Measurements from ENCODE around the gene NR1H3.

Gene NR1H3

GRCh38 chr11:47269002-47269828, 11.4 kb downstream of the NR1H3 start:
- DNase-seq (ENCODE audit: low spot score) (peak; percentile 97), FAIRE-seq (no peak)

GRCh38 chr11:47269829-47270305, 12.1 kb downstream of the NR1H3 start, which contains the start of gene MADD:
MADD (plus strand) TSS chr11:47270133.
- DNase-seq (ENCODE audit: low spot score) (peak; percentile 95), FAIRE-seq (no peak)

DNA sequence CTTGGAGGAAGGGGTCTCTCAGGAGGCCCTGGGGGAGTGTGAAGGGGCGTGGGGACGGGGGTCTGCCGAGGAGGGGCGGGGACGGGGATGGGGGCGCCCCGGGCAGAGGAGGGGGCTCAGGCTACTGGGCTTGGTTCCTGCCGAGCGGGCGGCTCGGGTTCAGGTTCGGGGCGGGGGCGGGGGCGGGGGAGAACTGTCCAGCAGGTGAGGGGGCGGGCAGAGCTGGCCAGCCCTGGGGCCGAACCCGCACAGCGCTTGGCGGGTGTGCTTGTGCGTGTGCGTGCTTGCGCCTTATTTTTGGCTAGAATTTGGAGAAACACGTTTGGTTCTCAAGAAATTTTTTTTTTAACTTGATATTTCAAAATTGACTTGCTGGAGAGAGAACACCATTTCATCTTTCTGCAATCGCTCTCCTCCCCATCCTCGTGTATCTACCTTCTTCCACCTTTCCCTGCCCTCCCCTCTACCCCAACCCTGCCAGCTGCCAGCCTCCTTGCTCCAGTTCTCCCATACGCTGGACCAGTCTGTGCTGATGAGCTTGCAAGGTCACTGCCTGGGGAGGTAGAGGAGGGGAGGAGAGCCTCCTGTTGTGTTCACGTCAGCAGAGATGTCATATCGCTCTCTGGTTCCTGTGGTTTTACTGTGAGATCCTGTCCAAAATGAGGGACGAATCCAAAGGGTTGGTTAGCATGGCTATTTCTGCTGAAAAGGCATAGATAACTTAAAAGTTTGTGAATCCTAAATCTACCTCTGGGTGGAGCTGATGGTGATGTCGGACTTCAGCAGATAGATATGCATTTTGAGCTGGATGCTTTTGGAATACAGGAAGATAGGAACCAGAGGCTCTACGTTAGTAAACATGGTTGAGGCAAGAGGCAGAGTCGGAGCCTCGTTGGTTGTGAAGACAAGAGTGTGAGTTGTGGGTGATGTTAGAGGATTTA, 12.8 kb downstream of the NR1H3 start:
- FAIRE-seq (no peak), DNase-seq (ENCODE audit: low spot score) (peak; percentile 42)

DNA sequence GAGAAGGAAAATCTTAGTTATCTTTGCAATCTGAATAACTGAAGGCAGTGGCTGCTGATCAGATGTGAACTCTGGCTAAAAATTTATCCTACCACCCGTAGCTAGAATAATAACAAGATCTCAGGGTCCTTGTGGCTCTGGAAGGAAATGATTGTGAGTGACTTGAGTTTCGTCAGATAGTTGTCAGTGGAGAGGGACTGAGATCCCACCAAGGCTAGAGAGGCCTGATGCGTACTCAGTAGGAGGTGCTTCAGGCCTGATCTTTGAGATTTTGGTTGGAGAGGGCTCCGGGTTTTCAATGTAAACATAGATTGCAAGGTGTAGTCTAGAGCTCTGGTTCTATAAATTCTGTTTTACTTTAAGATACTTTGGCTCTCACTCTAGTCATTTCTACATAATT, 13.5 kb downstream of the NR1H3 start:
- DNase-seq (ENCODE audit: low spot score) (no peak), FAIRE-seq (no peak)

GRCh38 chr11:47271961-47272661, 14.3 kb downstream of the NR1H3 start:
- DNase-seq (ENCODE audit: low spot score) (no peak), FAIRE-seq (no peak)

DNA sequence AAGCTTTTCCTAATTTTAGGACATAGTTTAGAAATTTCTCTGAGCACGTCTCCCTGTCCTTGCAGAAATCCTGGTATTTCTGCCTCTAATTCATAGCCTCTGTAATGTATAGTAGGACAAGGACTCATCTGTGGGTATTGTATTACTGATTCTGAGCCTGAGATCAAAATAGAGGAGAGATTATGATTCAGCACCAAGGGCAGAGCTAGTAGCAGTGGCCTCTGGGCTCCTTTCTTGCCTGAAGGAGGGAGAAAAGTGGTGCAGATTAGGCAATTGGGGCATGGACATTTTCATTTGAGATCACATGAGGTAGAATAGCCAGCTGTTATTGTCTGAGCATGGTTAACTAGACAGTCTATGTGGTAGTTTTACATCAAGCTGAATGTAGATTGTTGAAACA, 14.9 kb downstream of the NR1H3 start:
- FAIRE-seq (no peak), DNase-seq (ENCODE audit: low spot score) (no peak)

GRCh38 chr11:47274495-47275235, 16.9 kb downstream of the NR1H3 start:
- FAIRE-seq (no peak), DNase-seq (ENCODE audit: low spot score) (no peak)

- FAIRE-seq: no peak
- no peak for DNase-seq (ENCODE audit: low spot score)
Measured at GRCh38 chr11:47276923-47277322, 19.1 kb downstream of the NR1H3 start.

- DNase-seq (ENCODE audit: low spot score) (no peak), FAIRE-seq (no peak)
Measured at GRCh38 chr11:47278058-47278457, 20.3 kb downstream of the NR1H3 start.

DNA sequence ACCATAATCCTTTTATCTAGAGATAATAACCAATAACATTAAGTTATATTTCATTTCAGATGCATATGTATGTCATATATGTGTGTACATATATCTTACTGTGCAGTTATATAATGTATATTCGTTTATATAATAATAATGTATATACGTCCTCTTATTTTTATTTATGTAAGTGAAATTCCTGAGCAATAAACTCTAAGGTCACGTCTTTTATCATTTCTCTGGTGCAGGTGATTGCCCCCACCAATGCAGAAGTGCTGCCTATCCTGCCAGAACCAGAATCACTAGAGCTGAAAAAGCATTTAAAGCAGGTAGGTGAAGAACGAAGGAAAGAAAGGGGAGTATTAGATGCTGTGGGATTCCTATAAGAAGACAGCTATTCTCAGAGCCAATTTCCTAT, 21.0 kb downstream of the NR1H3 start:
- no peak for FAIRE-seq
- DNase-seq (ENCODE audit: low spot score): no peak

- no peak for DNase-seq (ENCODE audit: low spot score)
- FAIRE-seq: no peak
Measured at GRCh38 chr11:47280099-47280498, 22.3 kb downstream of the NR1H3 start.

GRCh38 chr11:47280860-47281259, 23.1 kb downstream of the NR1H3 start:
- FAIRE-seq (no peak), DNase-seq (ENCODE audit: low spot score) (no peak)

- no peak for DNase-seq (ENCODE audit: low spot score)
- FAIRE-seq: no peak
Measured at GRCh38 chr11:47282462-47282861, 24.7 kb downstream of the NR1H3 start.

- DNase-seq (ENCODE audit: low spot score) (no peak), FAIRE-seq (no peak)
Measured at GRCh38 chr11:47284151-47284550, 26.4 kb downstream of the NR1H3 start.

- FAIRE-seq: no peak
Measured at GRCh38 chr11:47285969-47286770, 28.4 kb downstream of the NR1H3 start.

DNA sequence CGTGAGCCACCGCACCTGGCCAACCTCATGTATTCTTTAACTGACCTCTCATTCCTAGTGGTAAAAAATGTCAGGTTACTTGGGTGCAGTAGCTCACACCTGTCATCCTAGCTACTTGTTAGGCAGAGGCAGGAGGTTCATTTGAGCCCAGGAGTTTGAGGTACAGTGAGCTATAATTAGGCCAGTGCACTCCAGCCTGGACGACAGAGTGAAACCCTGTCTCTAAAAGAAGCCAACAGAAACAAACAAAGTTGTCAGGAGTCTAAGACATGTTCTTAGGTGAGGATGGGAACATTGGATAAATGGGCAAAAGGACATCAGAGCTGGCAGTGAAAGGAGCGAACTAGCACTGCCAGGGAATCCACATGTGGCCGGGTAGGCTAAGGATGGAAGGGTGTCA, 30.3 kb downstream of the NR1H3 start:
- DNase-seq (ENCODE audit: low spot score) (no peak), FAIRE-seq (no peak)

More at GRCh38 chr11:47285969-47286770, 28.4 kb downstream of the NR1H3 start:
- no peak for DNase-seq (ENCODE audit: low spot score)

GRCh38 chr11:47289856-47290255, 32.1 kb downstream of the NR1H3 start:
- FAIRE-seq (no peak), DNase-seq (ENCODE audit: low spot score) (no peak)

- FAIRE-seq (no peak), DNase-seq (ENCODE audit: low spot score) (no peak)
Measured at GRCh38 chr11:47295385-47295784, 37.6 kb downstream of the NR1H3 start.

GRCh38 chr11:47296045-47296444, 38.2 kb downstream of the NR1H3 start:
- no peak for DNase-seq (ENCODE audit: low spot score)
- no peak for FAIRE-seq

- no peak for FAIRE-seq
- DNase-seq (ENCODE audit: low spot score): no peak
Measured at GRCh38 chr11:47299078-47299477, 41.3 kb downstream of the NR1H3 start.
